GM23248 (cell line): ENCODE measurements around the gene ZNF462.

ENCODE experiments used
- EZH2 ChIP-seq: fragments of 200-600 bp; sonication (generic); IDR thresholded peaks from 2 replicates; pipeline ENCODE4 v1.6.1; 2018; ENCODE audit warnings: antibody characterized with exemption, mild to moderate bottlenecking; ENCODE audit not compliant: insufficient read depth, poor library complexity, severe bottlenecking
- EZH2phosphoT487 ChIP-seq: fragments of 200-600 bp; sonication (generic); IDR thresholded peaks from 2 replicates; pipeline ENCODE4 v1.6.1; 2018; ENCODE audit warnings: antibody characterized with exemption, moderate library complexity, mild to moderate bottlenecking, low read depth; ENCODE audit not compliant: insufficient read depth

DNA sequence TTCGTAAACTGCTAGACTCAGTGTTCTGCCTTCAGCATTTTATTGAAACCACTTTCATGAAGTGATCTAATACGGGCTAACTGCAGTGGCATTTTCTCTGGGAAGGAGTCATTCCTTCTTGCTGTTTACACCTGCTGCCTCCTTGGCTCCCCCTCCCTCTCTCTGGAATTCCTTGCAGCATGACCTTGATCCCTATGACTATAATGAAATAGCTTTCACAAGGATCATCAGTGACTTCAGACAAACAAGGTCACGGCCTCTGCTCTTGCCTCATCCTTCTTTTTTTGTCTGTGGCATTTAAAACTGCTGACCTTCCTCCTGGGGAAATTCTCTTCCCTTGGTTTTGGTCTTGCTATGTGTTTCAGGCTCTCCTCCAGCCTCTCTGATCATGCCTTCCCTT lies 90.2 kb downstream of the ZNF462 start:
- TF ChIP-seq EZH2 (no peak), EZH2phosphoT487 (no peak)
